Vagina (tissue), 2 donors: ENCODE measurements around the gene MRNIP. TPM values are rescaled to one million over a fixed set of nuclear protein-coding genes. Genes with fewer than 3 reads are reported as not detected.

Experiments used
- DNase-seq, 2 donors: peaks; one replicate each; pipeline ENCODE4 v3.0.0-alpha.2; 2017; ENCODE audit errors: extremely low spot score in 2 of 2
- H3K27ac ChIP-seq: fragments of 200-600 bp; sonication (generic); one replicate; pipeline ENCODE4 v1.5.1; 2019
- H3K27me3 ChIP-seq: fragments of 200-600 bp; sonication (generic); one replicate; pipeline ENCODE4 v1.5.1; 2019
- H3K36me3 ChIP-seq, 2 donors: fragments of 200-600 bp; sonication (generic); one replicate each; pipeline ENCODE4 v1.5.1; 2017 to 2019
- H3K4me1 ChIP-seq: fragments of 200-600 bp; sonication (generic); one replicate; pipeline ENCODE4 v1.5.1; 2019
- H3K4me3 ChIP-seq, 2 donors: fragments of 200-600 bp; sonication (generic); 1 replicate in 1 of 2; 2 replicates in 1 of 2; pipeline ENCODE4 v1.5.1; 2016 to 2019
- H3K9me3 ChIP-seq: fragments of 200-600 bp; sonication (generic); one replicate; pipeline ENCODE4 v1.5.1; 2019
- POLR2A ChIP-seq, 2 donors: fragments of 450-650 bp; IDR thresholded peaks; one replicate each; pipeline ENCODE4 v1.6.1; 2017; ENCODE audit warnings: antibody characterized with exemption in 2 of 2, mild to moderate bottlenecking in 2 of 2, moderate library complexity in 2 of 2
- POLR2AphosphoS5 ChIP-seq, 2 donors: sonication (generic); formaldehyde crosslinking; IDR thresholded peaks; one replicate each; pipeline ENCODE4 v1.9.0; 2017; ENCODE audit warnings: antibody characterized with exemption in 2 of 2, mild to moderate bottlenecking in 2 of 2, low read depth in 1 of 2; ENCODE audit not compliant: insufficient read depth in 1 of 2
- intact Hi-C: fragments of 100-400 bp; cut with DNase I; formaldehyde crosslinking; loops from one replicate; pipeline ENCODE4 v1.15.1; 2023
- total RNA-seq: library from RNA; depleted of rRNA; stranded (reverse); fragments of >200 nt; gene quantifications from one replicate; pipeline ENCODE4 v1.2.3, GENCODE V29; 2016
- TF ChIP-seq, protein P1 (sequence below), 3 experiments: fragments of 450-650 bp in 2 of 3; fragments of 200-600 bp in 1 of 3; sonication (generic) in 1 of 3; IDR thresholded peaks; one replicate each; pipeline ENCODE4 v1.5.1; 2017 to 2019; ENCODE audit warnings: antibody characterized with exemption in 3 of 3, mild to moderate bottlenecking in 2 of 3, moderate library complexity in 2 of 3

The MRNIP gene
- total RNA-seq, 1 donor from 2014 or later: 53.8 TPM

DNA sequence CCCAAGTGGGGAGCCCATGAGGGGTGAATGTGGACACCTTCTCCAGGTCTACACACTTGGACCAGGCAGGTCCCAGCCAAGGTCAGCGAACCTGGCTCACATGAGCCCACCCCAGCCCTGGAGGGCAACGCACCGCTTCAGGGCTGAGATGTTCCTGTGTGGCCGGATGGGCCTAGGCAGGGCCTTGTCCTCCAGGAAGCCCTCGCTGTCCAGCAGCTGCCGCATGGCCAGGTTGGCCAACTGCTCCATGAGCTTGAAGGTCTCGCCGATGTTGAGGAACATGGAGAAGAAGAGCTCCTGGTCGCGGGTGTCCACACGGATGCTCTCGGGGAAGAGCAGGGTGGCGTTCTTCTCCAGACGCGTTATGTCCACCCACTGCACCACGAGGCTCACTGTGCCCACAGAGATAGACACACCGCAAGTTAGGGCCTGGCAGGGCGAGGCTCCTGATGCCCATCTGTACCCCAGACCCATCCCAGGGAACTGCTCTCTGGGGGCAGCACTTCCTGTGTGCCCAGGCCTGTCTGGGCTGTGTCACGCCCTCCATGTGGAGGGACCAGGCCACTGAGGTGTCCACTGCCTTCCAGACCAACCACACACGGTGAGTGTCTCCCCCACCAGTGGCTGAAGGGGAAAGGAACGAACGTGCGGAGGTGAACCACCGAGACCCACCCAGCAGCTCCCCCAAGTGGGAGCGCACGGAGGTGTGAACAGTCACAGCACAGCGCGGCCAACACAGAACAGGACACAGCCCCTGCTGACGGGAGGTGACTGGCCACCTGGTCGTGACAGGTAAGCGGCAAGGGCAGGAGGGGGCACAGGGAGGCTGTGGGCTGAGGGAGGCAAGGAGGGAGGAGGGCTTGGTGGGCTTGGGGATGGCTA lies 34.7 kb upstream of the MRNIP start:
- Histone ChIP-seq H3K4me3 (no peak overlapping the region), H3K27ac (no peak overlapping the region), H3K9me3 (no peaks in the 10 kb centered on the region), H3K4me1 (no peaks in the 10 kb centered on the region), H3K27me3 (no peaks in the 10 kb centered on the region), H3K36me3 (peaks cover 0 to 84% of the 10 kb centered on the region in 2 donors)
- DNase-seq: no peak
- no peak for TF ChIP-seq POLR2AphosphoS5 (IDR thresholded peaks at IDR 0.05; ENCODE audit: insufficient read depth in 1 of 2, low read depth in 1 of 2)
- TF ChIP-seq, protein P1, sequence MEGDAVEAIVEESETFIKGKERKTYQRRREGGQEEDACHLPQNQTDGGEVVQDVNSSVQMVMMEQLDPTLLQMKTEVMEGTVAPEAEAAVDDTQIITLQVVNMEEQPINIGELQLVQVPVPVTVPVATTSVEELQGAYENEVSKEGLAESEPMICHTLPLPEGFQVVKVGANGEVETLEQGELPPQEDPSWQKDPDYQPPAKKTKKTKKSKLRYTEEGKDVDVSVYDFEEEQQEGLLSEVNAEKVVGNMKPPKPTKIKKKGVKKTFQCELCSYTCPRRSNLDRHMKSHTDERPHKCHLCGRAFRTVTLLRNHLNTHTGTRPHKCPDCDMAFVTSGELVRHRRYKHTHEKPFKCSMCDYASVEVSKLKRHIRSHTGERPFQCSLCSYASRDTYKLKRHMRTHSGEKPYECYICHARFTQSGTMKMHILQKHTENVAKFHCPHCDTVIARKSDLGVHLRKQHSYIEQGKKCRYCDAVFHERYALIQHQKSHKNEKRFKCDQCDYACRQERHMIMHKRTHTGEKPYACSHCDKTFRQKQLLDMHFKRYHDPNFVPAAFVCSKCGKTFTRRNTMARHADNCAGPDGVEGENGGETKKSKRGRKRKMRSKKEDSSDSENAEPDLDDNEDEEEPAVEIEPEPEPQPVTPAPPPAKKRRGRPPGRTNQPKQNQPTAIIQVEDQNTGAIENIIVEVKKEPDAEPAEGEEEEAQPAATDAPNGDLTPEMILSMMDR (IDR thresholded peaks at IDR 0.05): no peak
- intact Hi-C loops: no loop called here

- H3K27me3 ChIP-seq: no peaks in the 10 kb centered on the region
- H3K36me3 ChIP-seq: peaks cover 0 to 83% of the 10 kb centered on the region in 2 donors
- TF ChIP-seq POLR2AphosphoS5 (IDR thresholded peaks at IDR 0.05; ENCODE audit: insufficient read depth in 1 of 2, low read depth in 1 of 2) (no peak), POLR2A (IDR thresholded peaks at IDR 0.05) (no peak)
- TF ChIP-seq, protein P1 (IDR thresholded peaks at IDR 0.05): no peak
- H3K9me3 ChIP-seq: no peaks in the 10 kb centered on the region
- no peak overlapping the region for H3K27ac ChIP-seq
- intact Hi-C loops: no loop called here
- no peak for DNase-seq
- no peak overlapping the region for H3K4me3 ChIP-seq
- no peaks in the 10 kb centered on the region for H3K4me1 ChIP-seq
Observed at GRCh38 chr5:179892255-179892654, 33.6 kb upstream of the MRNIP start.

- TF ChIP-seq, protein P1 (IDR thresholded peaks at IDR 0.05): no peak
- no peak for TF ChIP-seq POLR2AphosphoS5 (IDR thresholded peaks at IDR 0.05; ENCODE audit: insufficient read depth in 1 of 2, low read depth in 1 of 2)
- TF ChIP-seq POLR2A (IDR thresholded peaks at IDR 0.05): no peak
- intact Hi-C loops: no loop called here
- no peaks in the 10 kb centered on the region for H3K27me3 ChIP-seq
- no peaks in the 10 kb centered on the region for H3K9me3 ChIP-seq
- no peak overlapping the region for H3K4me3 ChIP-seq
- peaks cover 0 to 87% of the 10 kb centered on the region in 2 donors for H3K36me3 ChIP-seq
- no peaks in the 10 kb centered on the region for H3K4me1 ChIP-seq
- no peak for DNase-seq
- H3K27ac ChIP-seq: no peak overlapping the region
Observed at GRCh38 chr5:179890751-179891682, 32.4 kb upstream of the MRNIP start.

- Histone ChIP-seq H3K27me3 (no peaks in the 10 kb centered on the region), H3K27ac (no peak overlapping the region), H3K36me3 (peaks cover 0 to 95% of the 10 kb centered on the region in 2 donors), H3K9me3 (no peaks in the 10 kb centered on the region), H3K4me3 (no peak overlapping the region), H3K4me1 (no peaks in the 10 kb centered on the region)
- no peak for TF ChIP-seq POLR2AphosphoS5 (IDR thresholded peaks at IDR 0.05; ENCODE audit: insufficient read depth in 1 of 2, low read depth in 1 of 2)
- intact Hi-C loops: no loop called here
- DNase-seq: no peak
Observed at GRCh38 chr5:179889885-179890284, 31.3 kb upstream of the MRNIP start.

GRCh38 chr5:179887802-179888201 lies 29.2 kb upstream of the MRNIP start:
- TF ChIP-seq POLR2A (IDR thresholded peaks at IDR 0.05): no peak
- TF ChIP-seq, protein P1 (IDR thresholded peaks at IDR 0.05): no peak
- intact Hi-C loops: no loop called here
- Histone ChIP-seq H3K9me3 (peaks cover 4% of the 10 kb centered on the region), H3K4me1 (no peaks in the 10 kb centered on the region), H3K27ac (no peak overlapping the region), H3K4me3 (no peak overlapping the region), H3K36me3 (peaks cover 0 to 91% of the 10 kb centered on the region in 2 donors), H3K27me3 (no peaks in the 10 kb centered on the region)
- DNase-seq: no peak
